Activated CD8-positive, alpha-beta memory T cell treated with anti-CD3 and anti-CD28 coated beads for 24 hours (primary cell): ENCODE data around the gene DENND2D.

Experiments used
- DNase-seq: peaks from one replicate; pipeline ENCODE4 v3.0.0-alpha.2; 2020

The DENND2D gene, protein sequence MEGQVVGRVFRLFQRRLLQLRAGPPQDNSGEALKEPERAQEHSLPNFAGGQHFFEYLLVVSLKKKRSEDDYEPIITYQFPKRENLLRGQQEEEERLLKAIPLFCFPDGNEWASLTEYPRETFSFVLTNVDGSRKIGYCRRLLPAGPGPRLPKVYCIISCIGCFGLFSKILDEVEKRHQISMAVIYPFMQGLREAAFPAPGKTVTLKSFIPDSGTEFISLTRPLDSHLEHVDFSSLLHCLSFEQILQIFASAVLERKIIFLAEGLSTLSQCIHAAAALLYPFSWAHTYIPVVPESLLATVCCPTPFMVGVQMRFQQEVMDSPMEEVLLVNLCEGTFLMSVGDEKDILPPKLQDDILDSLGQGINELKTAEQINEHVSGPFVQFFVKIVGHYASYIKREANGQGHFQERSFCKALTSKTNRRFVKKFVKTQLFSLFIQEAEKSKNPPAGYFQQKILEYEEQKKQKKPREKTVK

DNA sequence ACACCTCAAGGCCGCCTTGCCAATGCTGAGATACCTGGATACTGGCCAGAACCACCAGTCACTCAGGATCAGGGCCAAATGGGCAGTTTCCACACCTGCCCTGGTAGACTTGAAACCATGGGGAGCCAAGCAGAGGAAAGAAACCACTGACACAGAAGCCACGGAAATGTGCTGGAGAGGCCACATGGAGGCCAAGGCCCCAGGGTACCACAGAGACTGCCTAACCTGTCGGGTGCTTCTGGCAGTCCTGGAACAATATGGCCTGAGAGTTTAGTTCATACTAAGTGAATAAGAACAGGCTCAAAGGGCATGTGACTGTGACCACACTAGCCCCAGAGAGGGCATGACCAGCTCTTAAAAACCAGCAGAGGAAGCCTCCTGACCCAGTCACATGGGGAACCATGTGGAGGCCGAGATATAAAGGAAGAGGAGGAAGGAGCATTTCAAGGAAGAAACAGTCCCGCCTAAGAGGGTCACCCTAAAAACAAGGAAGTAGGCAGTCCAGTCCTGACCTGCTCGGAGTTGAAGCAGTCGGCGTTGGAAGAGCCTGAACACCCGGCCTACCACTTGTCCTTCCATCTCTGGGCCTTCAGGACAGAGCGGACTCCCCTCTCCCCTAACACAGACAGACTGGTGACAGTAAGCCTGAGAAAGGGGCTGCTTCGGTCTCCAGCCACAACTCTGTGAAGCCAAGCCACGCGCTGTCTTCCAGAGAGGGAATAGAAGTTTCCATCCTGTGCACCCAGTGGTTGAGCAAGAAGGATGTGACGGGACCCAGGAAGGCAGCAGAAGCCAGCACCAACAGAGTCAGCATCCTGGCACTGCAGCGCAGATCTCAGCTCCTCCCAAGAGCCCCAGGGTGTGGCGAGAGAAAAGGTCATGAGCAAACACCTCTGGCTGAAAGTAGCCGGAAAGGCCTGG, at the start of gene DENND2D:
TSS of gene DENND2D (minus strand) at position 766 of the 921 bp plus-strand sequence. CDS start at position 579, 187 bp downstream.
- peak; percentile 85 for DNase-seq

DNA sequence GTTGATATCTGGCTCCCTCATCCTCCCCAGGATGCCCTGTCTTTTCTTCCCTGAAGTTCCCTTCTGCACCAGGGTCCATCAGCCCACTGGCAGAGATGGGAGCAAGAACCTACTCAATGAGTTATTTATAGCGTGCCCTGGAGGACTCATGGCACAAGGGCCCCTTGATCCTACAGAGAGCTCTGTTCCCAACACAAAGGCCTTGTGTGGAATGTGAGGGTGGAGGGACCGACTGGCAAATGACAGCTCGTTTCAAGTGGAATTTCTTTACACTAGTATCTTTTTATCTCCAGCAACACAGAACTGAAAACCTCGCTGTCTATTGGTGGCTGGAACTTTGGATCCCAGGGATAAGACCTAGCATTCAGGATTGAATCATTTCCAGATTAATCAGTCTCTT, 49.5 kb upstream of the DENND2D start:
- DNase-seq: no peak

DNA sequence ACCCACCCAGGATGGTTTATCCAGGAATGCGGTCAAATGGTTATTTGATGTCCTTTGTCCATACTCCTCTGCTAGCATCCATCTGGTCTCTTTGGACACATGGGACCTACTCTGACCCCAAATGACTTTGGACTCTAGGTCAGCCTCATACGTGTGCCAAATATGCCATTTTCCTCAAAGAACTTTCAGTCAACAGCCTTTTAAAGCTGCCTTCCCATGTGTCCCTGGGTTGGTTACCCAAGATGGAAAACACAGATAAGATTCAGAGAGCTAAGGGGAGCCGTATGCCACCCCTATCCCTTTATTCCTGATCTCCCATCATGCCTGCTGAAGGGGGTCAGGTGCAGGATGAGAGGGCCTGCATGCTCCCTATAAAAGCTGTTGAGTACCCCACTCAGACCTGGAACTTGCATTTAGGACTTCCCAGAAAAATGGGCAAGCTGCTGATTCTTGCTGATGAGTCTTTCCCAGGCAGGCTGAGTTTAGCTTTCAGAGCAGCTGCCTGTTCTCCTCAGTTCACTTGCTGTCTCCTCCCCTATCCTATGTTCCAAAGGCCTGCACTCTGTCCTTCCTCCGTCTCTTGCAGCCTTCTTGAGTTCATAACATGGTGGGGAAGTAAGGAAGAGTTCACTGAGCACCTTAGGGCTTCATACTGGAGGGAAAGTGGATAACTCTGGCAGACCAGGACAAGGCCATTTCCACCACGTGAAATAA, 46.8 kb upstream of the DENND2D start:
- DNase-seq: no peak

DNA sequence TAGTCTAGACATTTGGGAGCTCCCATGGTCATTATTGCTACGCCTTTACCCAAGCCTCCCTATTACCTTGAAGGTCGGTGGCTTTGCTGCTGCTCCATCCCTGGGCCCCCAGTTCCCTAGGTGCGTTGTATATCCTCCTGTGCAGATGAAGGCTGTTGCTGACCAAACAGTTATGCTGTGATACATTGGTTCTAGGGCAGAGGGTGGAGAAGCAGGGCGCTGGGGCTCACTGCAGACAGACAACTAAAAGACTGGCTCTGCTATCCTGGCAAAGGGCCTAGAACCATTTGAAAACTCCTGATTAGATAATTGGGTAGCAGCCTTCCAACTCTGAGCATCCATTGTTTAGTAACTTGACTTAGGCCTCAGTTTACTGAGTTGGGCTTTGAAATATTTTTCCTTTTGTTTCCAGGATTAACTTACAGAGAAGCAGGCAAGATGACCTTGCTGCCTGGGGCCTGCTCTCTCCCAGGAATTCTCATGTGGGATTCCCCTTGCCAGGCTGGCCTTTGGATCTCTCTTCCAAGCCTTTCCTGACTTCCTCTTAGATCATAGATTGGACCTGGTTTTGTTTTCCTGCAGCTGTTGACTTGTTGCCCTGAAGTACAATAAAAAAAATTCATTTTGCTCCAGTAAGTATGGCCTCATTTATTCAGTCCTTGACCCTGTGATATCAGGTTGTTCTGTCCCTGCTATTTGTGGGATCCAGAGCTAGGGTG, 42.5 kb upstream of the DENND2D start:
- no peak for DNase-seq

DNA sequence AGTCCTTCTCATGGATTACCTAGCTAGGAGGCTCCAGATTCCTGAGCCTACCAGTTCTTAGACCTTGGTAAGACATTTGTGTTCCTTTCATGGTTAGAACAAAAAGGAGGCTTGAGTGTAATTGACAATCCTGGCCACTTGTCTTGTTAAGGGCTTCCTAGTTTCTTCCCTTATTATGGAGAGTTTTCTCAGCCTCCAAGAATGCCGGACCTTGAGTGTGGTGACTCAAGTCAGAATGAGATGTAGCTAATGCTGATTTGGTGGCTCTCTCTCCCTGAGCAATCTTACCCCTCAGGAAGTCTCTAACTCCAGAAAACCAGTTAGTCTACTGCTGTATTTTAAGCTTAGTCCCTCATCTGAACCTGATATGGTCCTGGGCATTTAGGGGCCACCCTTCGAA, 41.4 kb upstream of the DENND2D start:
- DNase-seq: no peak

DNA sequence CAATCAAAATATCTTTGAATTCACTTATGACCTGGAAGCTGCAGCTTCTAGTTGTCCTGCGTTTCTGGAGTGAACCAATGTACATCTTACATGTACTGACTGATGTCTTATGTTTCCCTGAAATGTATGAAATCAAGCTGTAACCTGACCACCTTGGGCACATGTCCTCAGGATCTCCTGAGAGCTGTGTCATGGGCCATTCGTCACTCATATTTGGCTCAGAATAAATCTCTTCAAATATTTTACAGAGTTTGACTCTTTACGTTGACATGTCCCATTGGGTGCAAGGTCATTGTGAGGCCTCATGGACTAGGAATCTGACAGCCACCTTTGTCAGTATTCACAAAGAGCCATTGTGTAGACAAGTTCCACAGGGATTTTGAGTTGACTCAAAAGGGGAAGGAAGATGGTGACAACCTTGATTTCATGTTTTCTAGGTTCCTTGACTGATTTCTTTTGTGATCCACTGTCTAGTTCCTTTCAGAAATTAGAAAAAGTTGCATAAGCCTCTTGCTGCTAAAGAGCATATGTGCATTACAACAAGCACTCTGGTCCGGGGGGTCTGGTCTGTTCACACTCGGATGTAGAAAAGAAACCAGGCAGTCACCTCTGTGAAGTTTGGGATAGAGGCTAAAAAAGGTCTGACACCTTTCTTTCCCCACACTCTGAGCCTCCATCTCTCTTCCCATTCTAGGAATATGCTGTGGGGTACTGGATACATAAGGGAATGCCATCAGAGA, 37.8 kb upstream of the DENND2D start:
- no peak for DNase-seq

DNA sequence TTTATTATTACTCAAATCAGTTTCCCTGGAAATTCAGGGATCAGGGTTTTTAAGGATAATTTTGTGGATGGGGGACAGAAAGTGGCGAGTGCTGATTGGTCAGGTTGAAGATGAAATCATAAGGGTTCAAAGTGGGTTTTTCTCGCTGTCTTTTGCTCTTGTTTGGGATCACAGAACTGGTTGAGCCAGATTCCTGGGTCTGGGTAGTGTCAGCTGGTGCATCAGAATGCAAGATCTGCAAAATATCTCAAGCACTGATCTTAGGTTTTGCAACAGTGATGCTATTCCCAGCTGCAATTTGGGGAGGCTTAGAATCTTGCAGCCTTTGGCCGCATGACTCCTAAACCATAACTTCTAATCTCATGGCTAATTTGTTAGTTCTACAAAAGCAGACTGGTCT, 36.4 kb upstream of the DENND2D start:
- DNase-seq: no peak

DNA sequence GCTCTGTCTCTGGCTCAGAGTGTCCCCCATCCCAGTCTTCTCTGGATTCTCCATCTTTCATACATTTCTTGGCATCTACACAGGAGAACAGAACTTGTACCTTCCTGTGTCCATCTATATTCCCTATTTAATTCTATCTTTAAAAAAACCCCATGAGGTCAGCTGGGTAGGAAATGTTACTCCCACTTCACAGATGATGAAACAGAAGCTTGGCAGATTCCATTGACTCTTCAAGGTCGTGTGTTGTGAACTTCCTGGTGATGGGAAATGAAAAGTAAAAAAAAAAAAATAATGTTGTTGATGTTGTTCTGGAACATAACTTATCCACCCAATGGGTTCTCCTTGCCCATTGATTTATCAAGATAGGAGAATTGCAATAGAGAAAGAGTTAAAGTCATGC, 35.9 kb upstream of the DENND2D start:
- no peak for DNase-seq

DNA sequence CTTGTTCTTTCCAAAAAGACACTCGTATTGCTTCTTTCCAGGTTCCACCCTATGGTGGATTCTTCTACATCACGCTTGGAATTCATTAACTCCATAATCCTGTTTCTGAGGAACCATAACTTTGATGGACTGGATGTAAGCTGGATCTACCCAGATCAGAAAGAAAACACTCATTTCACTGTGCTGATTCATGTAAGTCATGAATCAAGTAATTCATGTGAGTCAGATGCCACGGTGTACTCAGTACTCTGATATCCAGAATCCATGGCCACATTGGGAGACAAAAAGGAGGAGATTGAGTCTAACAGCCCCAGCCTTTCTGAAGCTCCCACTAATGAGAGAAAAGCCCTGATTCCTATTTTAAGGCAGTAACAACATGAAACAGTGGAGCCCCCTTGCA, 34.4 kb upstream of the DENND2D start:
- DNase-seq: no peak

DNA sequence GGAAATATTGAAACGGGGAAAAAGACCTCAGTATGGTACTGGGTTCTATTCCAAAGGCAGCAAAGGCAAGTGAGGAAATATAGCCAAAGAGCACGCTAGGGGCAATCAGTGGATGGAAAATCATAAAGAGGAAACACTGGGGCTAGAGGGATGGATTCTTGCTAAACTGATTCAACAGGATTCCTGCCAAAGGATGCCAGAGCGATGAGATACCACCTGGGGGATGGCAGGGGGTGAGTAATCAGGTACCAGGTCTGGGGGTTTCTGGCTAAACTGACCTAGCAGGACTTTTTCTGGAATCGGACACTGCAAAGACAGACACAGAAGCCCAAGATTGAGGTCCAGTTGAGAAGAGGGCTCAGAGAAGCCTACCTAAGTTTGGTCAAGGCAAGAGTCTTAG, 33.8 kb upstream of the DENND2D start:
- DNase-seq: no peak

DNA sequence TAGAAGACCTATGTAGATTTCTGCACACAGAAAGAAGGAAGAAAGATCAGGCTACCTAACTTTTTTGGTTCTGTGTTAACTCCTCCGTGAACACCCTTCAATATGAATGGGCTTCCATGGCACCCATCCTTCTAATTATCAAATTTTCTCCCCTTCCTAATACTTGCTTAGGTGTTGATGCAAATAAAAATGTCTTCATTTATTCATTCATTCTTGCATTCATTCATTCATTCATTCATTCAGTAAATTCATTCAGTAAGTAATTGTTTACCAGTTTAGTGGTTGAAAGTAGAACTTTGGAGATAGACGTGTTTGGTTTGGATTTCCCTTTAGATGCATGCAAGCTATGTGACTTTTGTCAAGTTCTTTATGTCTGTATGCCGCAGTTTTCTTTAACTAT, 31.7 kb upstream of the DENND2D start:
- no peak for DNase-seq

DNA sequence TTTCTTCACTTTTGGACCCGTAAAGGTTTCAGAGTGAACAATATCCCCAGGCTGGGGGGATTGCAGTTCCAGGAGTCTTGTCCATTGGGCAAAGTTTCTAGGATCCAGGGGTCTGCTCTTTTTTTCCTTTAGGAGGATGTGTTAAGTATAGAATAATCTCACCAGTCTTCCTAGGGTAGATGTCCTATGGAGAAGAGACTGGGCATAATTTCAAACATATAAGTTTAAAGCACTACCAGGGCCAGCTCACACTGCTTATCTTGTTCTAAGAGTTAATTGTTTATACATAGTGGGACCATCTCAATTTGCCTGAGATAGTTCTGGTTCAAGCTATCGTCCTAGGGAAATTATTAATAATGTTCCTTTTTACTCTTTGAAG, 28.3 kb upstream of the DENND2D start:
- DNase-seq: no peak

DNA sequence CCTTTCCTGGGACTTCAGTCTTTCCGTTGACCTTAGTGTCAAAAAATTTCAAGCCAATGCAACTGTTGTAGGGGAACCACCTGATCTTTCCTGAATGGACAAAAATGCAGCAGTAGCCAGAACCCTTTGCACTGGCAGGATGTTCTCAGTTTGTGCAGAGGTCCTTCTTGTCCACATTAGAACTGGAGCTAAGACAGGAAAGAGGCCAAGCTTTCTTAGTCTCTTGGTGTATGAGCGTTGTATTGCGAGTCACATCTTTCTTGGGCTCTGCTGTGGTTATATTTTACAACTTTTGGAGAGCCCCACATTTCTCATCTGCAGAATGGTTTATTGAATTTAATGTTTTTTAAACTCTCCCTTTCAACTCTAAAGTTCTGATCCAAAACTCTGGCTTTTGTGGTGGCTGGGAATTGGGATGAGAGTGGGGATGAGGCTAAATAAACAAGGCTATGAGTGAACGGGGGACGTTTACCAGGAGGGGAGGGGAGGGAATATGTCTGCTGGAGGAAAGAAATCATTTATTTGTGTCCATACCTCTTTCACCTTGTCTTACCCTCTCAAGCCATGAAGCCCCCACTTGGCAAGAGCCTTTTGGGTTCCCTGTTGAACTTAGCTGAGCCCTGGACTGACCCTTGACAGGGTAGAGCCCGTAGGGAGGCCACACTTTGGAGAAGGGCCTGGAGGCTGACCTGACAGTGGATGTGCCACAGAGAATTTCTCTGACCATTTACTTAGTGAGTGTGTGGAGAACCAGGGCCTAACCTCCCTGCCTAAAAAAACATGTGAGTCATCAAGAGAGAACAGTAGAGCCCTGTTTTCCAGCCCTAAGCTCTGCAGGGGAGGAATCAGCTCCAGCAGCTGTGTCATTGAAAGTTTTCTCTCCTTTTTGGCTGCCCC, 27.7 kb upstream of the DENND2D start:
- DNase-seq: no peak

DNA sequence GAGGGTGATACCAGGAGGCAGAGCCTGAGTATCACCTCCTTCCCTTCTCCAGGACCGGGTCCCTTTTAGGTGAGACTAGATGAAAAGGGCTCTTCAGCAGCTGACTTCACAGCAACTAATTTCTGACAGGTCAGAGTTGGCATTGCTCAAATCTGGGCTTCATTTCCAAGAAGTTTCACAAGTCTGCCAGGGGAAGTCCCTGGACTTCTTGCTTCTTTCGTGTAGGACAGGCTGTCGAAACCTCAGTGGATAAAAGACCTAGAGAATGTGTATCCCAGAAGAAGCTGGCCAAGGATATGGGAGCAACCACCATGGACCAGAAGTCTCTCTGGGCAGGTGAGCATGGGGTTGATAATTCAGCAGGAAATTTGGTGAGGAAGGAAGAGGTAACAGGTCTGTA, 27.0 kb upstream of the DENND2D start, which contains the start of gene CHI3L2:
TSS of gene CHI3L2 (plus strand) at position 280 of the 400 bp plus-strand sequence. CDS start at position 297, 17 bp downstream.
- DNase-seq: no peak

DNA sequence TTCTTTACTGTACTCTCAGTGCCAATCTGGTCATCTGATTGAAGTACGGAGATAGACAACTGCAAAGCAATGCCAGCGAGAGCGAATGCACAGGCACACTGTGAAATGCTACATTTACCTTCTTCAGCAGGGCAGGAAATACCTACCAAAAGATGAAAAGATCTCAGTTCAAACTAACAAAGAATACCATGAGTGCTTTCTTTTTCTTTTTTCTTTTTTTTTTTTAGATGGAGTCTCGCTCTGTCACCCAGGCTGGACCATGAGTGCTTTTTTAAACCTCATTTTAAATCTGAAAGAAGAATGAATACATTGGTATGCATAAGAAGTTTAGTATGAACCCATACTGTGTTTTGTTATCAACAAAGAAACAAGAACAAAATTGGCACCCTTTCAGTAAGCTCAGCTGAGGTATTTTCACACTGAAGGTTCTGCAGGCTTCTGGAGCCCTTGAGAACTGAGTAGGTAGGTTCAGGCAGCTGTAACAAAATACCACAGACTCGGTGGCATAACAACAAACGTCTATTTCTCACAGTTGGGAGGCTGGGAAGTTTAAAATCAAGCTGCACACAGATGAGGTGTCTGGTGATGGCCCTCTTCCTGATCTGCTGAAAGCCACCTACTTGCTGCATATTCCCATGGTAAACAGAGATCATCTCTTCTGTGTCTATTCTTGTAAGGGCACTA, 25.4 kb upstream of the DENND2D start:
- DNase-seq: no peak

DNA sequence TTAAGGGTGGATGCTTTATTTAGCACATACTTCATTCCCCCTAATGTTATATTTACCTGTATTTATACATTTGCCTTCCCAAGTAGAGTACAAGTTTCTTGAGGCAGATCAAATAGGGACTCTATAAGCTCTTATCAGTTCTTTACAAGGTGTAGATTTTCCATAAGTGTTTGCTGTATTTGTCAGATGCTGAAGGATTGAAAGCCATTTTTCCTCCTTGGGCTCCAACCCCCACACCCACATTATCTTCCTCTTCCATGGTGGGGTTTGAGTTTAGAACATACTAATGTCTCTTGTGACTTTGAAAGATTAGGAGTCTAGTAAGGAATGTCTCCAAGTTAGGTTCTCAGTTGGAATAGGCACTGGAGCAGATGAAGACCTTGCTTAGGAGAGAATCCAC, 24.6 kb upstream of the DENND2D start:
- DNase-seq: no peak

DNA sequence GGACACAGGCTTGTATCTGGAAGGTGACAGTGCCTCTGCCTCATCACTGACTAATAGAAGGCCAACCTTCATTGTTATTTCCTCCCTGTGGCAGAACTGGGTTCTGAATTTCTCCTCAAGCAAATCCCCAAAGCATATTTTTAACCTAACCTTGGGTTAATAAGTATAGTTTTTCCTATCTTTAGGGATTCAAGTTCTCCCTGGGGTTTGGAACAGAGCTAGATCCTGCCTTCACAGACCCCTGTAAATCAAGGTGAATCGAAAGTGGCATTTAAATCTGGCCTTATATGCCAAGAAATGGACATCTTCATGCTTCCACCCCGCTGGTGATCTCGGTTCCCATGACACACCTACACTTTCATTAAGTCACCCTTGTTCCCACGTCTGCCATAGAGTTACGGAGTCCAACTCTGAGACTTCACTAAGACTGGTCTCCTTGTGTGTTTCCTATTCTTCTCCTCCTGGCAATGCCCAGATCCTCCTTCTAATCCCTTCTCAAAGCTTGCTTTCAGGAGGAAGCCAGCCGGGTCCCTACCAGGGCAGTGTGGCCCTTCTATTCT, 22.8 kb upstream of the DENND2D start:
- DNase-seq: no peak

DNA sequence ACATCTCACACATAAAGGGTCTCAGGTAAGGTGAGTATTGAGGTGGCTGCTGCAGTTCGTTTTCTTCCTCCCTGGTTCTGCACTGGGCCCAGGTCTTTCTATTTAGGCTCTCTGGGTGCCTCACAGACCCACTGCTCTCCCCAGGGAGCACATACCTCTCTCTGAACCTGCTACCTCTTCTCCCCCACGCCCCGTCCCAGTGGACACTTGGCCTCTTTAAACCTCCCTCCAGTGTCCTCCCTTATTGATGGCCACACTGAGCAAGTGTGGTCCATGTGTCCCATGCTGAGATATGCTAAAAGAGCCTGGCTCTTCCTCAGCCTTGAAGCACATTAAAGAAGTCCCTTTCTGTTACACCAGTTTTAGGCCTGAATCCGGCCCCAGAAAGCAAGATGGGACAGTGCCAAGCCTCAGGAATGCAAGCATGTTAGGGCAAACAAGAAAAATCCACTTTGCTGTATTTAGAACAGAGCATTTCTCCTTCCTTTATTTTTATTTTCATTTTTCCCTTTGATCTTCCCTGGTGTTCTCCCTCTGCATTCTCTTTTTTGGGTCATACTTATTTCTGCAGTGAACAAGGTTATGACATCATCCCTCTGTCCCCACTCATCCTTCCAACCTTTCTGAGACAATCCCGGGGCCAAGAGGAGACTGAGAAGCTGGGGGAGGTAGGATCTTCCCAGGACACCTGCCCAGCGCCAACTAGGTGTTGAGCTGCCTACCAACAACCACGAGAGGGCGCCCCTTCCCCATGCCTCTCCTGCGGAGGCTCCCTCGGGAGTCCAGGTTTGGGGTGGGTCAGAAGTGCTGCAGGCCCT, 22.1 kb upstream of the DENND2D start:
- peak; percentile 92 for DNase-seq
